CD4-positive, alpha-beta T cell (primary cell): ENCODE data around the gene RTP3. TPM values are rescaled to one million over a fixed set of nuclear protein-coding genes. Genes with fewer than 3 reads are reported as not detected.

Experiments used
- ATAC-seq: fragments of 200-7000 bp; cut with Tn5 transposase; one replicate; pipeline ENCODE4 v1.10.0; 2022; ENCODE audit warnings: mild to moderate bottlenecking; ENCODE audit not compliant: poor library complexity
- CTCF ChIA-PET: fragments of 350-600 bp; sonication (Branson Sonifier 250); formaldehyde crosslinking; loops from one replicate; lab custom pipeline; 2021; ENCODE audit warnings: antibody characterized with exemption, inconsistent platforms; lab: Charles Lee
- POLR2A ChIA-PET: fragments of 350-600 bp; sonication (Branson Sonifier 250); formaldehyde crosslinking; loops from one replicate; lab custom pipeline; 2021; ENCODE audit warnings: antibody characterized with exemption, inconsistent platforms; lab: Charles Lee
- DNase-seq, 14 experiments: peaks; one replicate each; pipeline ENCODE4 v3.0.0-alpha.2; 2013 to 2020; ENCODE audit warnings: mixed read lengths in 2 of 14
- H3K27ac ChIP-seq, 2 donors: one replicate each; pipeline versions ENCODE4 v1.5.1 to v1.7.0; 2013; ENCODE audit warnings: low read length in 2 of 2, low read depth in 1 of 2, mild to moderate bottlenecking in 1 of 2
- H3K27me3 ChIP-seq, 2 experiments: 1 replicate in 1 of 2; 2 replicates in 1 of 2; pipeline versions ENCODE4 v1.6.1 to v1.7.0; 2013; ENCODE audit warnings: low read length in 2 of 2, control low read depth in 1 of 2, mild to moderate bottlenecking in 1 of 2, moderate library complexity in 1 of 2; ENCODE audit not compliant: insufficient read depth in 2 of 2, control insufficient read depth in 1 of 2
- H3K36me3 ChIP-seq: one replicate; pipeline ENCODE4 v1.6.1; 2013; ENCODE audit warnings: low read length, control low read depth; ENCODE audit not compliant: insufficient read depth
- H3K4me1 ChIP-seq: one replicate; pipeline ENCODE4 v1.6.1; 2013; ENCODE audit warnings: low read length, control low read depth; ENCODE audit not compliant: insufficient read depth
- H3K4me3 ChIP-seq: one replicate; pipeline ENCODE4 v1.5.1; 2013; ENCODE audit warnings: mild to moderate bottlenecking, low read length, moderate library complexity
- H3K9me3 ChIP-seq, 2 experiments: 1 replicate in 1 of 2; 2 replicates in 1 of 2; pipeline versions ENCODE4 v1.6.1 to v1.7.0; 2013; ENCODE audit warnings: low read length in 2 of 2, mild to moderate bottlenecking in 2 of 2, control low read depth in 1 of 2, moderate library complexity in 1 of 2; ENCODE audit not compliant: control insufficient read depth in 1 of 2, insufficient read depth in 1 of 2
- H3K27ac Mint-ChIP-seq: one replicate; pipeline ENCODE4 v1.8.0; 2020; ENCODE audit warnings: mixed read lengths
- H3K27me3 Mint-ChIP-seq: one replicate; pipeline ENCODE4 v1.8.0; 2021; ENCODE audit warnings: mixed read lengths
- H3K36me3 Mint-ChIP-seq: one replicate; pipeline ENCODE4 v1.8.0; 2021; ENCODE audit warnings: low read depth, mixed read lengths
- H3K4me1 Mint-ChIP-seq: one replicate; pipeline ENCODE4 v1.8.0; 2021; ENCODE audit warnings: low read depth, mixed read lengths
- H3K4me3 Mint-ChIP-seq: one replicate; pipeline ENCODE4 v1.8.0; 2020; ENCODE audit warnings: mild to moderate bottlenecking, mixed read lengths
- H3K9me3 Mint-ChIP-seq: one replicate; pipeline ENCODE4 v1.8.0; 2020; ENCODE audit warnings: mixed read lengths
- intact Hi-C, 2 experiments: fragments of 100-400 bp; cut with DNase I in 1 of 2; cut with micrococcal nuclease in 1 of 2; formaldehyde crosslinking; loops; one replicate each; pipeline versions ENCODE4 v1.15.1 to v1.9.0; 2023 to 2025; cut with DNase I, micrococcal nuclease
- total RNA-seq, 174 experiments: library from RNA in 2 of 174; stranded (reverse) in 2 of 174; gene quantifications; one replicate each; pipeline ENCODE4 v1.2.3 and lab custom pipeline; 2021 to 2026
- TF ChIP-seq, protein P1 (sequence below): fragments of 200-600 bp; IDR thresholded peaks from one replicate; pipeline ENCODE4 v1.8.0; 2022; ENCODE audit warnings: antibody characterized with exemption, mild to moderate bottlenecking

The RTP3 gene
- total RNA-seq, 2 experiments from 2014 or later: not detected

DNA sequence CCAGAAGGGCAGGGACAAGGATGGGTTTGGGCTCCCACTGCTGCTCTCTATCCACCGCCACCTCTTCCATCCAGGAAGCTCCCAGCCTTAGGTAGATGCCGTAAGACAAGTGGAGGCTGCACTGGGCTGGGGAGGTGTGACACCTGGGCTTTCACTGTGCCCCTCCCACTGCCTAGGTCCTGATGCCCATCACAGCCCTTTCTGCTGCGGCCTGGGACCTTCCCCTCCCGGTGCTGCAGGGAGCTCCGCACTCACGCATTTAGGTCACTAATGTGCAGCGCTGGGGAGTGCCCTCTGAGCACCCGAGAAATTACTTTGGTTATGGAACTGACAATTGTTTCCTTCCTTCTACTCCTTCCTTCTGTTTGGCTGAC is 33.9 kb upstream of the RTP3 start:
- Histone ChIP-seq H3K9me3 (peaks cover 0 to 12% of the 10 kb centered on the region in 2 experiments), H3K27me3 (peaks cover 29 to 41% of the 10 kb centered on the region in 2 experiments), H3K4me1 (peaks cover 6% of the 10 kb centered on the region), H3K36me3 (no peaks in the 10 kb centered on the region), H3K4me3 (no peak overlapping the region), H3K27ac (no peak overlapping the region)
- H3K9me3 Mint-ChIP-seq: peaks cover 2% of the 10 kb centered on the region
- ATAC-seq: no peak
- POLR2A ChIA-PET: no interaction called here
- H3K4me1 Mint-ChIP-seq: no peaks in the 10 kb centered on the region
- CTCF ChIA-PET: no interaction called here
- TF ChIP-seq, protein P1, sequence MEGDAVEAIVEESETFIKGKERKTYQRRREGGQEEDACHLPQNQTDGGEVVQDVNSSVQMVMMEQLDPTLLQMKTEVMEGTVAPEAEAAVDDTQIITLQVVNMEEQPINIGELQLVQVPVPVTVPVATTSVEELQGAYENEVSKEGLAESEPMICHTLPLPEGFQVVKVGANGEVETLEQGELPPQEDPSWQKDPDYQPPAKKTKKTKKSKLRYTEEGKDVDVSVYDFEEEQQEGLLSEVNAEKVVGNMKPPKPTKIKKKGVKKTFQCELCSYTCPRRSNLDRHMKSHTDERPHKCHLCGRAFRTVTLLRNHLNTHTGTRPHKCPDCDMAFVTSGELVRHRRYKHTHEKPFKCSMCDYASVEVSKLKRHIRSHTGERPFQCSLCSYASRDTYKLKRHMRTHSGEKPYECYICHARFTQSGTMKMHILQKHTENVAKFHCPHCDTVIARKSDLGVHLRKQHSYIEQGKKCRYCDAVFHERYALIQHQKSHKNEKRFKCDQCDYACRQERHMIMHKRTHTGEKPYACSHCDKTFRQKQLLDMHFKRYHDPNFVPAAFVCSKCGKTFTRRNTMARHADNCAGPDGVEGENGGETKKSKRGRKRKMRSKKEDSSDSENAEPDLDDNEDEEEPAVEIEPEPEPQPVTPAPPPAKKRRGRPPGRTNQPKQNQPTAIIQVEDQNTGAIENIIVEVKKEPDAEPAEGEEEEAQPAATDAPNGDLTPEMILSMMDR: no peak
- intact Hi-C loops: no loop called here
- no peaks in the 10 kb centered on the region for H3K36me3 Mint-ChIP-seq
- DNase-seq: no peak
- H3K27me3 Mint-ChIP-seq: peaks cover 69% of the 10 kb centered on the region
- no peak overlapping the region for H3K4me3 Mint-ChIP-seq
- no peak overlapping the region for H3K27ac Mint-ChIP-seq

DNA sequence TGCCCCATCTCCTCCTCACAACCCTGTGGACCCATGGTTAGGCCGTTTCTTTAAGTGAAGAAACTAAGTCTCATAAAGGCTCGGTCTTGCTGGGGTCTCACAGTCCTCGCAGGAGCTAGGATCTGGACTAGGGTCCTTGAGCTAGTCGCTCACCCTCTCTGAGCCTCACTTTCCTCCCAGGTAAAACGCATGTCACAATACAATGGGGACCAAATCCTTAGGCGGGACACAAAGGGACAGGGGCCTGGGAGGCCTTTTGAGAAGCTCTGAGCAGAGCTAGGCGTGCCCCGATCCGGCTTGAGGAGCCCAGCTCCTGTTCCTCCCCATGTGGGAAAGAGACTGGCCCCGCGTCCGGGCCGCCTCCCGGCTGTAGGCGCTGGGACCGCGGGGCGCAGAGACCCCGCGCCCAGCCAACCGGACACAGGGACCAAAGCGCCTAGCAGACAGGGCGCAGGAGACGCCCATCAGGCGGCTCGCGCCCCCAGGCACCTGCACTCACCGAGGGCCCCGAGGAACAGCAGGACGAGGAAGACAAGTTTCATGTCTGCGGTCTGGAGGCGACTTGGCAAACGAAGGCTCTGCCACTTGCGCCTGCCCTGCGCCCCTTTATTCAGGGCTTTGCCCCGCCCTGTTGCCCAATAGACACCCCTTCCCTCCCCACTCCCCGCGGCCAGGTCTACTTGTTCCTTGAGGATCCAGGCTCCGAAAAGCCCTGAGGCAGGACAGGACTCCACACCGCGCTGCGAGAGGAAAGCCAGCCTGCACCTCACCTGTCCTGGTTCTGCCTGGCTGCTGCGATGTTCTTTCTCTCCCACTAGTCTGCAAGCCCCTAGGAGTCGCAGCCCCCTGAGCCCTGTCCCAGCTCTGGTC is 33.2 kb upstream of the RTP3 start, which contains the start of gene LTF:
Gene LTF (minus strand): TSS at position 580 of the 870 bp plus-strand sequence. CDS start 38 bp downstream, at position 542.
- Histone ChIP-seq H3K27me3 (peaks cover 29 to 41% of the 10 kb centered on the region in 2 experiments), H3K4me3 (no peak within 1 kb of the TSS), H3K4me1 (peaks cover 6% of the 10 kb centered on the region), H3K9me3 (peaks cover 0 to 12% of the 10 kb centered on the region in 2 experiments), H3K27ac (no peak within 1 kb of the TSS), H3K36me3 (no peaks in the 10 kb centered on the region)
- Mint-ChIP-seq H3K4me3 (no peak within 1 kb of the TSS), H3K4me1 (no peaks in the 10 kb centered on the region), H3K27me3 (peaks cover 64% of the 10 kb centered on the region), H3K27ac (no peak within 1 kb of the TSS), H3K9me3 (peaks cover 2% of the 10 kb centered on the region), H3K36me3 (no peaks in the 10 kb centered on the region)
- intact Hi-C loops: no loop called here
- ChIA-PET CTCF (no interaction called here), POLR2A (no interaction called here)
- no peak for DNase-seq
- TF ChIP-seq, protein P1: no peak
- no peak for ATAC-seq

DNA sequence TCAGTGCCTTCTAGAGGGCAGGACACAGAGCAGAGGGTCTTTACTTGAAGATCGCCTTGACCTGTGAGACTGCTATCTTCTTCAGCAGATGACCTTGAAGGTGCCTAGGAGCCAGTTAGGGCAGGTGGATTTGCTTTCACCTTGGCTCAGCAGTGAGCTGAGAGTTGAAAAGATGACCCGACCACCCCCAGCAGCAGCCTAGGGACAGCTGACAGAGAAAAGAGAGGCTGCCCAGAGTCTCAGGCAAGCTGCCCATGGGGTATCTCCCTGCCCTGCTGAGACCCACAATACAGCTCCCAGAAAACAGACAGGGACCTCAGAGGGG is 32.6 kb upstream of the RTP3 start:
- ATAC-seq: no peak
- POLR2A ChIA-PET: no interaction called here

More for the DNA sequence above, 32.6 kb upstream of the RTP3 start:
- intact Hi-C loops: no loop called here
- DNase-seq: no peak
- Histone ChIP-seq H3K4me3 (no peak overlapping the region), H3K9me3 (peaks cover 0 to 12% of the 10 kb centered on the region in 2 experiments), H3K27me3 (peaks cover 29 to 41% of the 10 kb centered on the region in 2 experiments), H3K27ac (no peak overlapping the region), H3K4me1 (peaks cover 6% of the 10 kb centered on the region), H3K36me3 (no peaks in the 10 kb centered on the region)
- H3K36me3 Mint-ChIP-seq: no peaks in the 10 kb centered on the region
- H3K27ac Mint-ChIP-seq: no peak overlapping the region
- peaks cover 2% of the 10 kb centered on the region for H3K9me3 Mint-ChIP-seq
- TF ChIP-seq, protein P1: no peak
- H3K27me3 Mint-ChIP-seq: peaks cover 62% of the 10 kb centered on the region
- no peaks in the 10 kb centered on the region for H3K4me1 Mint-ChIP-seq
- no peak overlapping the region for H3K4me3 Mint-ChIP-seq
- CTCF ChIA-PET: no interaction called here
